SU-DHL-6 (cell line): Measurements from ENCODE around the gene DCBLD2.

ENCODE experiments used
- H2AFZ ChIP-seq: fragments of 200-600 bp; sonication (generic); 2 replicates; pipeline ENCODE4 v1.6.1; 2014; ENCODE audit warnings: low read depth, mild to moderate bottlenecking, moderate library complexity, mixed read lengths, antibody characterized with exemption, low read length; ENCODE audit not compliant: severe bottlenecking
- H3F3A ChIP-seq: fragments of 200-600 bp; shearing (Covaris generic); 2 replicates; pipeline ENCODE4 v1.6.0; 2016; ENCODE audit warnings: antibody characterized with exemption, mild to moderate bottlenecking; ENCODE audit not compliant: insufficient read depth
- H3K27ac ChIP-seq: fragments of 200-600 bp; sonication (generic); 2 replicates; pipeline ENCODE4 v1.5.1; 2016; ENCODE audit warnings: low read depth, mild to moderate bottlenecking, low read length, moderate library complexity, mixed read lengths
- H3K27me3 ChIP-seq: fragments of 200-600 bp; sonication (generic), shearing (Covaris generic); 2 replicates; pipeline ENCODE4 v1.6.0; 2014; ENCODE audit warnings: mild to moderate bottlenecking, low read length
- H3K36me3 ChIP-seq: fragments of 200-600 bp; sonication (generic); 2 replicates; pipeline ENCODE4 v1.6.1; 2014; ENCODE audit warnings: mild to moderate bottlenecking, low read length, mixed read lengths
- H3K4me2 ChIP-seq: fragments of 300-600, 200-600 bp; shearing (Covaris generic), sonication (generic); 2 replicates; pipeline ENCODE4 v1.6.0; 2014; ENCODE audit warnings: low read length, low read depth, mild to moderate bottlenecking; ENCODE audit not compliant: poor library complexity, severe bottlenecking
- H3K4me3 ChIP-seq: fragments of 200-600 bp; sonication (generic); 2 replicates; pipeline ENCODE4 v1.5.1; 2014; ENCODE audit warnings: antibody characterized with exemption, low read length, mild to moderate bottlenecking, mixed read lengths; ENCODE audit not compliant: insufficient read depth, poor library complexity, severe bottlenecking
- H3K79me2 ChIP-seq: fragments of 200-600 bp; sonication (generic); 2 replicates; pipeline ENCODE4 v1.6.1; 2014; ENCODE audit warnings: mild to moderate bottlenecking, low read length, moderate library complexity; ENCODE audit not compliant: insufficient read depth
- H3K9ac ChIP-seq: fragments of 200-600 bp; sonication (generic); 2 replicates; pipeline ENCODE4 v1.7.0; 2014; ENCODE audit warnings: mild to moderate bottlenecking, low read length
- H3K9me2 ChIP-seq: fragments of 200-600 bp; sonication (generic); replicated peaks from 2 replicates; pipeline ENCODE4 v1.6.1; 2014; ENCODE audit warnings: low read length; ENCODE audit not compliant: insufficient read depth
- H3K9me3 ChIP-seq: fragments of 200-600 bp; sonication (generic); 2 replicates; pipeline ENCODE4 v1.6.1; 2014; ENCODE audit warnings: low read length, mixed read lengths; ENCODE audit not compliant: insufficient read depth
- H4K20me1 ChIP-seq: fragments of 200-600 bp; sonication (generic); 2 replicates; pipeline ENCODE4 v1.6.1; 2014; ENCODE audit warnings: low read depth, mild to moderate bottlenecking, antibody characterized with exemption, low read length, moderate library complexity, mixed read lengths
- EZH2phosphoT487 ChIP-seq: fragments of 200-600 bp; sonication (generic), shearing (Covaris generic); conservative IDR thresholded peaks from 2 replicates; pipeline ENCODE4 v1.6.1; 2018; ENCODE audit warnings: mild to moderate bottlenecking, antibody characterized with exemption, low read length, moderate library complexity, mixed read lengths
- TF ChIP-seq, protein P1 (sequence below): fragments of 200-600 bp; sonication (generic); IDR thresholded peaks from one replicate; pipeline ENCODE4 v1.5.1; 2017; ENCODE audit warnings: antibody characterized with exemption, mild to moderate bottlenecking, low read length, moderate library complexity; ENCODE audit not compliant: insufficient read depth, poor library complexity, severe bottlenecking

The DCBLD2 gene

DNA sequence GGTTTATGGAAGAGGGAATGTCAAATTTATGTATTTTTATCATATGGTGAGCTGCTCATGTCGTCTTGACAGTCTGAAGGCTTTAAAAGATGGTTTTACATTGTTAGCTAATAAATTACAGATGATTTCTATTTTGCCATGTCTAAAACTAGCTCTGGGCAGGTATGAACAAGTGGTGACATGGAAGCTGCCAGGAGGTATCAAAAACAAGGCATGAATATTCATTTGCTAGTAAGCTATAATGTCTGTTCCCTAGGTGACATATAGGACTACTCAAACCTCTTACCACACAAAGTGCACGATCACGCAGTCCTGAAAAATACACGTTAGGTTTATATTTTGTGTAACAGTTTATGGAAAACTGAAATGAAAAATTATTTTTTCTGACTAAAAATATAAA lies 103.6 kb downstream of the DCBLD2 start:
- no peak overlapping the region for H2AFZ ChIP-seq
- H3K9me3 ChIP-seq: no peaks in the 10 kb centered on the region
- H3K27ac ChIP-seq: no peak overlapping the region
- no peaks in the 10 kb centered on the region for H3K27me3 ChIP-seq
- H3K79me2 ChIP-seq: no peaks in the 10 kb centered on the region
- no peaks in the 10 kb centered on the region for H3F3A ChIP-seq
- TF ChIP-seq, protein P1, sequence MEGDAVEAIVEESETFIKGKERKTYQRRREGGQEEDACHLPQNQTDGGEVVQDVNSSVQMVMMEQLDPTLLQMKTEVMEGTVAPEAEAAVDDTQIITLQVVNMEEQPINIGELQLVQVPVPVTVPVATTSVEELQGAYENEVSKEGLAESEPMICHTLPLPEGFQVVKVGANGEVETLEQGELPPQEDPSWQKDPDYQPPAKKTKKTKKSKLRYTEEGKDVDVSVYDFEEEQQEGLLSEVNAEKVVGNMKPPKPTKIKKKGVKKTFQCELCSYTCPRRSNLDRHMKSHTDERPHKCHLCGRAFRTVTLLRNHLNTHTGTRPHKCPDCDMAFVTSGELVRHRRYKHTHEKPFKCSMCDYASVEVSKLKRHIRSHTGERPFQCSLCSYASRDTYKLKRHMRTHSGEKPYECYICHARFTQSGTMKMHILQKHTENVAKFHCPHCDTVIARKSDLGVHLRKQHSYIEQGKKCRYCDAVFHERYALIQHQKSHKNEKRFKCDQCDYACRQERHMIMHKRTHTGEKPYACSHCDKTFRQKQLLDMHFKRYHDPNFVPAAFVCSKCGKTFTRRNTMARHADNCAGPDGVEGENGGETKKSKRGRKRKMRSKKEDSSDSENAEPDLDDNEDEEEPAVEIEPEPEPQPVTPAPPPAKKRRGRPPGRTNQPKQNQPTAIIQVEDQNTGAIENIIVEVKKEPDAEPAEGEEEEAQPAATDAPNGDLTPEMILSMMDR: no peak
- TF ChIP-seq EZH2phosphoT487: no peak
- no peak overlapping the region for H3K4me2 ChIP-seq
- H3K9ac ChIP-seq: no peak overlapping the region
- H4K20me1 ChIP-seq: no peaks in the 10 kb centered on the region
- H3K36me3 ChIP-seq: no peaks in the 10 kb centered on the region
- H3K9me2 ChIP-seq: no peaks in the 10 kb centered on the region
- H3K4me3 ChIP-seq: no peak overlapping the region

DNA sequence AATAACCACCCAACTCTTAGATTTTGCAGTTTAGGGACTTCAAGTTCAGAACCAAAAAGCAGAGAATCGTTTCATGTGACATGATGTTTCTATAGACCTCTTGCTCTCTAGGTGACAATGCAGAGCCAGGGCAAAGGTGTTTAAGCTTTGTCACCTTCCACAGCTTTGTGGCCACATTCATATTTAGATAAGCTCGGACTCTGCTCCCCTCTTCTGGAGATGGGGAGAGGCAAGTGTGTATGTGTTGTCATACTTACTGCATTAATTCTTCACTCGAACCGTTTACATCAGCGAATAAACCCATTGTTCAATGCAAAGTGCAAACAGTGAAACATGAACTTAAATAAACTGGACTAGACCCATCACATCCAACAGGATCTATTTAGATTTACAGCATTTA lies 105.2 kb downstream of the DCBLD2 start:
- Histone ChIP-seq H3K9ac (no peak overlapping the region), H3K27ac (no peak overlapping the region), H3K9me2 (no peaks in the 10 kb centered on the region), H3K36me3 (no peaks in the 10 kb centered on the region), H2AFZ (no peak overlapping the region), H4K20me1 (no peaks in the 10 kb centered on the region), H3K9me3 (no peaks in the 10 kb centered on the region), H3K4me2 (no peak overlapping the region), H3K27me3 (no peaks in the 10 kb centered on the region), H3K79me2 (no peaks in the 10 kb centered on the region), H3K4me3 (no peak overlapping the region), H3F3A (no peaks in the 10 kb centered on the region)
- no peak for TF ChIP-seq EZH2phosphoT487
- TF ChIP-seq, protein P1: no peak

DNA sequence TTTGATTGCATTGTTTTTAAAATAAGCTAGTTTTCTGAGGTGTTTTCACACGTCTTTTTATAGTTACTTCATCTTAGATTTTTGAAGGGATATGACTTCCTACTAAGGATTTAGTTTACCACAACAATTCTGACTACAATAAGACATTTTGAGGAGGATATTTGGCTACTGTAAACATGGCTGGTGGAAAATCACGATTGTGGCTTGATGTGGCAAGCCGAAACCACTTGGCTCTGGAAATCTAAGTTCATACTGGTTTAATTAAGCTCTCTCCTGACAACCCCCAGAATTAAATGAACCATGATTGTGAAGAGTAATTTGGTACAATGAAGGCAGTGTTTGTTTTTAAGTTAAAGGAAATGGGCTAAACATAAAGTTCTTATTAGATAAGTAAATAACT lies 107.5 kb downstream of the DCBLD2 start:
- no peaks in the 10 kb centered on the region for H3F3A ChIP-seq
- no peak overlapping the region for H3K4me2 ChIP-seq
- no peak overlapping the region for H3K27ac ChIP-seq
- H3K36me3 ChIP-seq: no peaks in the 10 kb centered on the region
- no peaks in the 10 kb centered on the region for H3K9me2 ChIP-seq
- no peak overlapping the region for H2AFZ ChIP-seq
- no peaks in the 10 kb centered on the region for H3K9me3 ChIP-seq
- no peak overlapping the region for H3K9ac ChIP-seq
- no peak overlapping the region for H3K4me3 ChIP-seq
- no peaks in the 10 kb centered on the region for H3K27me3 ChIP-seq
- no peaks in the 10 kb centered on the region for H4K20me1 ChIP-seq
- TF ChIP-seq, protein P1: no peak
- no peak for TF ChIP-seq EZH2phosphoT487
- H3K79me2 ChIP-seq: no peaks in the 10 kb centered on the region
